K562 (cell line): ENCODE data around the gene PRDM15. TPM values are rescaled to one million over a fixed set of nuclear protein-coding genes. Genes with fewer than 3 reads are reported as not detected.

Experiments used
- ATAC-seq: fragments of 200-7000 bp; cut with Tn5 transposase; 3 replicates; pipeline ENCODE4 v1.9.1; 2020; ENCODE audit warnings: moderate library complexity
- BruUV-seq: library from RNA; stranded (reverse); fragments of 400-500 nt; replicated peaks from 2 replicates; lab custom pipeline; 2021; lab: Mats Ljungman, UMichigan
- CTCF ChIA-PET: fragments of 300-600 bp; formaldehyde crosslinking; extraction: SDS; loops from one replicate; lab custom pipeline; 2021; ENCODE audit warnings: low intra/inter-chr PET ratio; lab: Yijun Ruan, JAX
- POLR2A ChIA-PET: fragments of 300-600, 350-650 bp; sonication (Branson Sonifier 250); formaldehyde crosslinking; extraction: SDS; loops from one replicate; lab custom pipeline; 2021; ENCODE audit warnings: antibody characterized with exemption, inconsistent platforms; lab: Yijun Ruan, JAX
- DNase-seq, 4 experiments: peaks; one replicate each; pipeline versions ENCODE4 v3.0.0 to v3.0.0-alpha.2; 2011 to 2018; ENCODE audit warnings: low spot score in 3 of 4, mixed read lengths in 3 of 4; ENCODE audit errors: extremely low read depth in 1 of 4
- FAIRE-seq: peaks from 2 replicates; lab custom pipeline; 2011; peaks lifted over from hg19 to GRCh38; lab: Jason Lieb, UNC
- H2AFZ ChIP-seq: 2 replicates; pipeline ENCODE4 v1.6.0; 2011; ENCODE audit warnings: low read depth, low read length, control low read depth, inconsistent platforms
- H3K27ac ChIP-seq: fragments of 200-600 bp; 3 replicates; pipeline ENCODE4 v1.8.0; 2011; ENCODE audit warnings: low read depth, mild to moderate bottlenecking, control low read depth, inconsistent platforms, low read length, moderate library complexity, mixed read lengths; ENCODE audit errors: extremely low read depth
- H3K27me3 ChIP-seq, 2 experiments: fragments of 300-600 bp in 1 of 2; 2 replicates in 1 of 2; 3 replicates in 1 of 2; pipeline versions ENCODE4 v1.6.0 to v1.8.0; 2011; ENCODE audit warnings: inconsistent platforms in 2 of 2, low read length in 2 of 2, mild to moderate bottlenecking in 1 of 2, mixed read lengths in 1 of 2, moderate library complexity in 1 of 2; ENCODE audit not compliant: control insufficient read depth in 2 of 2, insufficient read depth in 2 of 2
- H3K36me3 ChIP-seq: fragments of 300-600 bp; 3 replicates; pipeline ENCODE4 v1.8.0; 2011; ENCODE audit warnings: mild to moderate bottlenecking, low read length, inconsistent platforms; ENCODE audit not compliant: control insufficient read depth, insufficient read depth
- H3K4me1 ChIP-seq, 2 experiments: fragments of 200-600 bp in 1 of 2; replicated peaks in 1 of 2; 2 replicates in 1 of 2; 3 replicates in 1 of 2; pipeline versions ENCODE4 v1.5.1 to v1.8.0; 2011; ENCODE audit warnings: inconsistent platforms in 2 of 2, low read length in 2 of 2, mild to moderate bottlenecking in 1 of 2, mixed read lengths in 1 of 2, moderate library complexity in 1 of 2; ENCODE audit not compliant: control insufficient read depth in 2 of 2, insufficient read depth in 2 of 2
- H3K4me2 ChIP-seq: 2 replicates; pipeline ENCODE4 v1.6.1; 2011; ENCODE audit warnings: low read length, control low read depth, inconsistent platforms, mixed read lengths; ENCODE audit not compliant: insufficient read depth
- H3K4me3 ChIP-seq: fragments of 200-600 bp; sonication (generic), shearing (Covaris generic); 2 replicates; pipeline ENCODE4 v1.5.1; 2016; ENCODE audit warnings: control low read depth, inconsistent platforms
- H3K79me2 ChIP-seq: fragments of 200-600 bp; 3 replicates; pipeline ENCODE4 v1.8.0; 2011; ENCODE audit warnings: low read length, inconsistent platforms; ENCODE audit not compliant: control insufficient read depth, insufficient read depth
- H3K9ac ChIP-seq, 2 experiments: 2 replicates each; pipeline versions ENCODE4 v1.6.0 to v1.6.1; 2011; ENCODE audit warnings: low read depth in 2 of 2, low read length in 2 of 2, control low read depth in 1 of 2, inconsistent platforms in 1 of 2, mild to moderate bottlenecking in 1 of 2, mixed read lengths in 1 of 2; ENCODE audit not compliant: insufficient read depth in 1 of 2
- H3K9me1 ChIP-seq: one replicate; pipeline ENCODE4 v1.6.0; 2011; ENCODE audit warnings: inconsistent platforms, mild to moderate bottlenecking, low read length, moderate library complexity; ENCODE audit not compliant: control insufficient read depth, insufficient read depth
- H3K9me3 ChIP-seq: replicated peaks from 2 replicates; pipeline ENCODE4 v1.5.1; 2011; ENCODE audit warnings: low read depth, low read length, inconsistent platforms; ENCODE audit not compliant: control insufficient read depth, insufficient read depth
- H4K20me1 ChIP-seq: replicated peaks from 2 replicates; pipeline ENCODE4 v1.6.1; 2011; ENCODE audit warnings: low read length, inconsistent platforms, mixed read lengths; ENCODE audit not compliant: control insufficient read depth, insufficient read depth
- ATF7 ChIP-seq: fragments of 450-650 bp; IDR thresholded peaks from 2 replicates; pipeline ENCODE4 v1.7.1; 2014; ENCODE audit warnings: mild to moderate bottlenecking, moderate library complexity
- CHD1 ChIP-seq: fragments of 200-600 bp; sonication (generic); IDR thresholded peaks from one replicate; pipeline ENCODE4 v1.6.1; 2012; ENCODE audit warnings: mild to moderate bottlenecking, moderate library complexity, low read length, inconsistent platforms
- EP400 ChIP-seq: fragments of 450-650 bp; IDR thresholded peaks from 2 replicates; pipeline ENCODE4 v1.6.1; 2017; ENCODE audit warnings: antibody characterized with exemption, mild to moderate bottlenecking, moderate library complexity
- FOXP1 ChIP-seq: sonication (generic); formaldehyde crosslinking; IDR thresholded peaks from 2 replicates; pipeline ENCODE4 v1.8.0; 2022; ENCODE audit warnings: mild to moderate bottlenecking, missing genetic modification reagents
- GATAD2A ChIP-seq: fragments of 450-650 bp; IDR thresholded peaks from 2 replicates; pipeline ENCODE4 v1.6.1; 2017
- ILF3 ChIP-seq: fragments of 450-650 bp; IDR thresholded peaks from 2 replicates; pipeline ENCODE4 v1.6.1; 2018; ENCODE audit warnings: antibody characterized with exemption, mild to moderate bottlenecking, moderate library complexity, borderline replicate concordance
- L3MBTL2 ChIP-seq: fragments of 450-650 bp; IDR thresholded peaks from 2 replicates; pipeline ENCODE4 v1.6.1; 2016; ENCODE audit warnings: mild to moderate bottlenecking, moderate library complexity
- MEIS2 ChIP-seq: fragments of 450-650 bp; IDR thresholded peaks from 2 replicates; pipeline ENCODE4 v1.6.1; 2014; ENCODE audit warnings: mild to moderate bottlenecking; ENCODE audit not compliant: partially characterized antibody
- MYC ChIP-seq, 2 experiments: fragments of 250-450 bp in 1 of 2; sonication (Bioruptor Pico) in 1 of 2; IDR thresholded peaks; 2 replicates each; pipeline versions ENCODE4 v1.5.1 to v1.6.1; 2012 to 2021; ENCODE audit warnings: low read depth in 2 of 2, borderline replicate concordance in 1 of 2, improper control_type of control experiment in 1 of 2, low read length in 1 of 2, mild to moderate bottlenecking in 1 of 2, moderate library complexity in 1 of 2
- NFIC ChIP-seq: fragments of 450-650 bp; IDR thresholded peaks from 2 replicates; pipeline ENCODE4 v1.6.1; 2017; ENCODE audit warnings: mild to moderate bottlenecking, inconsistent platforms
- PURB ChIP-seq: sonication (generic); formaldehyde crosslinking; IDR thresholded peaks from 2 replicates; pipeline ENCODE4 v1.9.0; 2021; ENCODE audit warnings: low read depth, mild to moderate bottlenecking, missing genetic modification reagents
- STAG1 ChIP-seq: sonication (generic); formaldehyde crosslinking; IDR thresholded peaks from 2 replicates; pipeline ENCODE4 v1.5.0; 2020; ENCODE audit warnings: missing genetic modification reagents, borderline replicate concordance
- TCF15 ChIP-seq: fragments of 250-450 bp; sonication (Bioruptor Pico); IDR thresholded peaks from 2 replicates; pipeline ENCODE4 v1.8.0; 2022; ENCODE audit warnings: moderate library complexity, mild to moderate bottlenecking, inconsistent platforms
- TCFL5 ChIP-seq: fragments of 250-450 bp; sonication (Bioruptor Pico); conservative IDR thresholded peaks from 2 replicates; pipeline ENCODE4 v1.6.1; 2021; ENCODE audit warnings: mild to moderate bottlenecking, moderate library complexity, matching md5 sums
- TGIF2 ChIP-seq: sonication (generic); formaldehyde crosslinking; IDR thresholded peaks from 2 replicates; pipeline ENCODE4 v1.8.1; 2022; ENCODE audit warnings: mild to moderate bottlenecking, missing genetic modification reagents, moderate library complexity
- THAP7 ChIP-seq: fragments of 250-450 bp; sonication (Bioruptor Pico); IDR thresholded peaks from 2 replicates; pipeline ENCODE4 v1.5.0; 2021
- UBTF ChIP-seq, 2 experiments: IDR thresholded peaks; 2 replicates each; pipeline ENCODE4 v1.6.1; 2012; ENCODE audit warnings: improper control_type of control experiment in 2 of 2, low read depth in 2 of 2, low read length in 2 of 2, borderline replicate concordance in 1 of 2
- ZBTB1 ChIP-seq: sonication (generic); formaldehyde crosslinking; IDR thresholded peaks from 2 replicates; pipeline ENCODE4 v1.8.1; 2023; ENCODE audit warnings: missing genetic modification reagents, low read depth, mild to moderate bottlenecking, borderline replicate concordance
- WGBS: fragments of 100-300 bp; shearing (Covaris generic); methylation state at CpG from one replicate; pipeline ENCODE4 v1.1.6; 2016; ENCODE audit warnings: low coverage, mixed read lengths; ENCODE audit not compliant: insufficient coverage; ENCODE audit errors: missing lambda C conversion rate; 5-methylcytosine and 5-hydroxymethylcytosine counted together
- in situ Hi-C: fragments of 300-500 bp; cut with MboI; formaldehyde crosslinking; loops from 4 replicates; pipeline ENCODE4 v1.15.0; 2018; ENCODE audit warnings: inconsistent platforms, mixed read lengths
- intact Hi-C: fragments of 100-400 bp; cut with micrococcal nuclease; formaldehyde crosslinking; loops from 2 replicates; pipeline ENCODE4 v1.14.2; 2022
- polyA plus RNA-seq, 8 experiments: library from polyadenylated mRNA; depleted of rRNA in 4 of 8; stranded (reverse) in 5 of 8; unstranded in 3 of 8; fragments of >200 nt; fragmentation: Nextera tagmentation in 2 of 8; fragmentation: Illumina TruSeq in 1 of 8; extraction: Ambion mirVana in 2 of 8; extraction: Trizol in 1 of 8; gene quantifications; 2 replicates each; pipeline versions ENCODE4 v1.2.1 to v1.2.3, GENCODE V29; 2011 to 2014; ENCODE audit warnings: inconsistent platforms in 1 of 8, missing spikeins in 1 of 8
- total RNA-seq, 7 experiments: library from RNA; depleted of rRNA in 6 of 7; stranded (reverse); fragments of >200 nt in 6 of 7; fragmentation: Illumina TruSeq in 2 of 7; extraction: Trizol in 2 of 7; gene quantifications; 2 replicates each; pipeline versions ENCODE4 v1.2.1 to v1.2.3, GENCODE V29; 2011 to 2021; ENCODE audit warnings: low replicate concordance in 1 of 7

PRDM15 gene
- total and polyA plus RNA-seq, 9 of the 15 experiments (the other 6 are each of a cell fraction or from before 2014, with no cell fraction given): 0.93 to 9.2 (median 6.2) TPM

DNA sequence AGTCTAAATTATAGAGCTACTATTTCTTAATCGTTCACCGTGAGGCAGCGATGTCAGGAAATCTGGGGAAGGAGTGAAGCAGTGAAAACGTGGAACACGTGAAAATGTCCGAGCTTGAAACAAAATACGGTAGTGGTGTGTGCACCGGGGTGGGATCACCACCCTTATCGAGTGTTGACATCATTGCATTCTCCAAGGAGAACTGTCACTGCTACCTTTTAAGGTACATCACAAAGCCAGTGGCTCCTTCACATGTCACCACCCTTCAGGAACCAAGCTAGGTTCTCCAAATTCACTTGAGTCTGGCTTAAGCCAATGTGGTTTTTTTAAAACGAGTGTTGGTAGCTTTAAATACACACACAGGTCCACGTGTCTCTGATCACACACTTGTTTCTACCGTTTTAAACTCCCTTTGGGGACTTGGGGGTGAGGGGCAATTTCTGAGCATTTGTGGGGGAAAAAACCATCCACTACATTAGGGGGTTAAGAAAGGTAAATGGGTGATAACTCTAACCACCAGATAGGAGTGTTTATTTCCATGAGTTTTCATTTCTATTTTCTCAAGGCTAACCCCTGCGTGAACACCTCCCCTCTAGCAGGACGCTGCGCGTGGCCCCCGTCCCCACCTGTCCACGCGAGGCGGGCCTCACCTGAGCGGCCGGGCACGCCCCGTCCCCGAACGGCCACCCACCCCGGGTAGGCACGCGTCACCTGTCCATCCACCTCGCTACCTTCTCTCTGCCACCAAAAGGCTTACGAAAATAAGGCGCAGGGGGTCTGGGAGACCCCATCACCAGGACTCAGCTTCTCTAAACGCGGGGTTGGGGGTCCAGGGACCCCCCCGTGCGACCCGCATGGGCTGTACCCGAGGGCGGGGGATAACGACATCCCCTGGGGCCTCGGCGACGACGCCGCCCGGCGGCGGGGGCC, 978 bp downstream of the PRDM15 start:
- H3K79me2 ChIP-seq: peaks cover 39% of the 10 kb centered on the region
- no peaks in the 10 kb centered on the region for H3K27me3 ChIP-seq
- in situ Hi-C loops (no loop called here), intact Hi-C loops (loop anchor here (5.0 to 10.0 kb wide), 2 partner anchors 79 to 137 kb away; partner anchors contain the start of gene ZBTB21)
- peak overlapping the region; percentile 73 for H2AFZ ChIP-seq
- no peaks in the 10 kb centered on the region for H3K9me1 ChIP-seq
- BruUV-seq: TSS peak; percentile 79
- under 1% methylated on average over 38 of the region's 48 CpGs for WGBS
- H3K4me2 ChIP-seq: peak overlapping the region; percentile 92
- H3K4me1 ChIP-seq: peaks cover 20 to 27% of the 10 kb centered on the region in 2 experiments
- CTCF ChIA-PET: interaction anchor here (1.2 kb wide), 1 partner anchor 62 kb away, joined by 3 read pairs; no protein-coding TSS in a partner anchor
- H3K4me3 ChIP-seq: peak overlapping the region; percentile 89
- H3K9me3 ChIP-seq: no peaks in the 10 kb centered on the region
- POLR2A ChIA-PET: interaction anchor here (0.8 to 1.7 kb wide), 12 partner anchors 10 to 507 kb away, joined by 3 to 10 read pairs (median 4); no protein-coding TSS in a partner anchor
- H4K20me1 ChIP-seq: no peaks in the 10 kb centered on the region
- DNase-seq (peak; percentile 73 to 78 (median 76)), ATAC-seq (peak; percentile 69), FAIRE-seq (peak; percentile 78)
- H3K36me3 ChIP-seq: peaks cover 11% of the 10 kb centered on the region; the same call in 2 of the 3 replicates
- H3K27ac ChIP-seq: peak overlapping the region; percentile 94
- peak overlapping the region; percentile 93 to 96 for H3K9ac ChIP-seq
- TF ChIP-seq GATAD2A (peak; percentile 31; the same call in 1 of the 2 replicates), ATF7 (peak; percentile 81), TGIF2 (CRISPR knock-in tag) (no peak), MEIS2 (peak; percentile 50), CHD1 (no peak), MYC (IDR thresholded peaks at IDR 0.05; ENCODE audit: low read depth, low read length) (peak; percentile 47), MYC (CRISPR knock-in tag; IDR thresholded peaks at IDR 0.05; ENCODE audit: borderline replicate concordance, low read depth) (no peak), STAG1 (CRISPR knock-in tag) (no peak), L3MBTL2 (peak; percentile 75), TCF15 (CRISPR knock-in tag) (no peak), ILF3 (no peak), NFIC (no peak), EP400 (peak; percentile 75), UBTF (IDR thresholded peaks at IDR 0.05; ENCODE audit: borderline replicate concordance in 1 of 2, low read depth in 2 of 2, low read length in 2 of 2) (0 out of 4 replicates have a peak, but pooled peaks of 1 of the 2 experiments have one; percentile 62), THAP7 (CRISPR knock-in tag) (no peak), PURB (CRISPR knock-in tag) (no peak), ZBTB1 (no peak), FOXP1 (CRISPR knock-in tag) (no peak), TCFL5 (CRISPR knock-in tag) (no peak)
